GM20000 (cell line): ENCODE results near the gene CLTB.
"Not testable (repeated sequence)": the region's sequence is repeated elsewhere in the genome, so short reads cannot be mapped to it uniquely, and the experiment has no call there.

Experiments
- DNase-seq: peaks from one replicate; pipeline ENCODE4 v3.0.0; 2012; ENCODE audit warnings: low spot score
- CTCF ChIP-seq: IDR thresholded peaks from 2 replicates; pipeline ENCODE4 v1.5.1; 2012; ENCODE audit warnings: mild to moderate bottlenecking, control low read depth; ENCODE audit errors: extremely low read depth, missing control alignments

The CLTB gene

GRCh38 chr5:176447978-176448608 is 31.8 kb upstream of the CLTB start, which contains the start of gene FAF2:
Gene FAF2 (plus strand): TSS chr5:176448385. CDS start chr5:176448408, 23 bp downstream.
- peak; percentile 95 for TF ChIP-seq CTCF
- peak; percentile 98 for DNase-seq

- peak; percentile 18 for TF ChIP-seq CTCF
Observed at GRCh38 chr5:176447591-176447977, 31.2 kb upstream of the CLTB start.

GRCh38 chr5:176446884-176447590 is 30.7 kb upstream of the CLTB start:
- DNase-seq: peak; percentile 25

More at GRCh38 chr5:176447591-176447977, 31.2 kb upstream of the CLTB start:
- no peak for DNase-seq

GRCh38 chr5:176446028-176446665 is 29.8 kb upstream of the CLTB start:
- DNase-seq: no peak
- TF ChIP-seq CTCF: no peak

More at GRCh38 chr5:176446884-176447590, 30.7 kb upstream of the CLTB start:
- no peak for TF ChIP-seq CTCF

GRCh38 chr5:176444742-176445141 is 28.4 kb upstream of the CLTB start:
- no peak for TF ChIP-seq CTCF
- no peak for DNase-seq

- DNase-seq: not testable (repeated sequence)
Observed at GRCh38 chr5:176442911-176443310, 26.6 kb upstream of the CLTB start.

GRCh38 chr5:176441921-176442323 is 25.6 kb upstream of the CLTB start:
- no peak for TF ChIP-seq CTCF
- no peak for DNase-seq
